HepG2 (cell line): Measurements from ENCODE around the gene DOCK1. TPM values are rescaled to one million over a fixed set of nuclear protein-coding genes. Genes with fewer than 3 reads are reported as not detected.

Source experiments
- ARNT2 ChIP-seq: sonication (generic); formaldehyde crosslinking; IDR thresholded peaks from 2 replicates; pipeline ENCODE4 v1.8.0; 2022; ENCODE audit warnings: mild to moderate bottlenecking, low read depth, missing genetic modification reagents, moderate library complexity
- ASH2L ChIP-seq: fragments of 300-600, 200-600 bp; sonication (generic); IDR thresholded peaks from 2 replicates; pipeline ENCODE4 v1.7.0; 2017; ENCODE audit warnings: low read depth, mild to moderate bottlenecking, moderate library complexity, mixed read lengths, low read length; ENCODE audit not compliant: insufficient read length
- CTCF ChIP-seq: sonication (generic); formaldehyde crosslinking; IDR thresholded peaks from 2 replicates; pipeline ENCODE4 v1.5.0; 2020; ENCODE audit warnings: mild to moderate bottlenecking, missing genetic modification reagents, moderate library complexity
- EED ChIP-seq: sonication (generic); formaldehyde crosslinking; IDR thresholded peaks from 2 replicates; pipeline ENCODE4 v1.5.0; 2020; ENCODE audit warnings: mild to moderate bottlenecking, missing genetic modification reagents
- ERF ChIP-seq: IDR thresholded peaks from 2 replicates; pipeline ENCODE4 v1.6.1; 2018; ENCODE audit warnings: missing biosample characterization, missing genetic modification reagents
- HBP1 ChIP-seq: IDR thresholded peaks from 2 replicates; pipeline ENCODE4 v1.6.1; 2016; ENCODE audit warnings: low read depth, control low read depth
- HCFC1 ChIP-seq: fragments of 150-350 bp; IDR thresholded peaks from 2 replicates; pipeline ENCODE4 v1.6.1; 2014; ENCODE audit warnings: low read depth, low read length
- HIVEP1 ChIP-seq: sonication (generic); formaldehyde crosslinking; IDR thresholded peaks from 2 replicates; pipeline ENCODE4 v1.4.0; 2020; ENCODE audit warnings: mild to moderate bottlenecking, missing genetic modification reagents
- HNRNPLL ChIP-seq: fragments of 200-400 bp; formaldehyde crosslinking; IDR thresholded peaks from 2 replicates; pipeline ENCODE4 v1.6.1; 2017; ENCODE audit warnings: mild to moderate bottlenecking, low read depth, low read length; ENCODE audit not compliant: poor library complexity, severe bottlenecking
- MAFK ChIP-seq, 2 experiments: IDR thresholded peaks in 1 of 2; conservative IDR thresholded peaks in 1 of 2; 2 replicates each; pipeline ENCODE4 v1.6.1; 2011; ENCODE audit warnings: improper control_type of control experiment in 2 of 2, low read length in 2 of 2
- NRL ChIP-seq: sonication (generic); formaldehyde crosslinking; IDR thresholded peaks from 2 replicates; pipeline ENCODE4 v1.5.0; 2020; ENCODE audit warnings: missing genetic modification reagents, mild to moderate bottlenecking, moderate library complexity, borderline replicate concordance
- POLR2A ChIP-seq, 2 experiments: IDR thresholded peaks; 2 replicates each; pipeline ENCODE4 v1.6.1; 2011; ENCODE audit warnings: low read depth in 2 of 2, low read length in 2 of 2, mild to moderate bottlenecking in 1 of 2, moderate library complexity in 1 of 2; ENCODE audit not compliant: insufficient read depth in 1 of 2
- REL ChIP-seq: sonication (generic); formaldehyde crosslinking; conservative IDR thresholded peaks from 2 replicates; pipeline ENCODE4 v1.8.0; 2022; ENCODE audit warnings: mild to moderate bottlenecking, missing genetic modification reagents, moderate library complexity
- SNAPC2 ChIP-seq: sonication (generic); formaldehyde crosslinking; IDR thresholded peaks from 2 replicates; pipeline ENCODE4 v1.8.1; 2022; ENCODE audit warnings: mild to moderate bottlenecking, missing genetic modification reagents
- SRSF1 ChIP-seq: fragments of 200-400 bp; formaldehyde crosslinking; optimal IDR thresholded peaks from 2 replicates; pipeline ENCODE3; 2017; ENCODE audit warnings: mild to moderate bottlenecking, low read depth, low read length, moderate library complexity
- ZC3H4 ChIP-seq: sonication (generic); formaldehyde crosslinking; IDR thresholded peaks from 2 replicates; pipeline ENCODE4 v1.4.0; 2020; ENCODE audit warnings: missing genetic modification reagents, borderline replicate concordance
- ZFP91 ChIP-seq: sonication (generic); formaldehyde crosslinking; IDR thresholded peaks from 2 replicates; pipeline ENCODE4 v1.9.0; 2022; ENCODE audit warnings: missing genetic modification reagents, mild to moderate bottlenecking, borderline replicate concordance
- ZNF34 ChIP-seq: sonication (generic); formaldehyde crosslinking; IDR thresholded peaks from 2 replicates; pipeline ENCODE4 v1.4.0; 2020; ENCODE audit warnings: mild to moderate bottlenecking, missing genetic modification reagents, borderline replicate concordance
- ZNF430 ChIP-seq: sonication (generic); formaldehyde crosslinking; IDR thresholded peaks from 2 replicates; pipeline ENCODE4 v1.9.0; 2021; ENCODE audit warnings: mild to moderate bottlenecking, missing genetic modification reagents
- ZNF547 ChIP-seq: sonication (generic); formaldehyde crosslinking; IDR thresholded peaks from 2 replicates; pipeline ENCODE4 v1.5.1; 2020; ENCODE audit warnings: mild to moderate bottlenecking, missing genetic modification reagents
- ZNF564 ChIP-seq: sonication (generic); formaldehyde crosslinking; IDR thresholded peaks from 2 replicates; pipeline ENCODE4 v1.8.1; 2023; ENCODE audit warnings: mild to moderate bottlenecking, missing genetic modification reagents
- ZNF598 ChIP-seq: sonication (generic); formaldehyde crosslinking; IDR thresholded peaks from 2 replicates; pipeline ENCODE4 v1.5.1; 2020; ENCODE audit warnings: mild to moderate bottlenecking, missing genetic modification reagents, borderline replicate concordance
- polyA plus RNA-seq, 8 experiments: library from polyadenylated mRNA; depleted of rRNA in 3 of 8; stranded (reverse) in 7 of 8; unstranded in 1 of 8; fragments of >200 nt; fragmentation: Illumina TruSeq in 4 of 8; extraction: Trizol in 4 of 8; gene quantifications; 2 replicates each; pipeline versions ENCODE4 v1.2.1 to v1.2.3, GENCODE V29; 2011 to 2016; ENCODE audit warnings: low read depth in 4 of 8, missing spikeins in 1 of 8, mixed read lengths in 1 of 8; ENCODE audit not compliant: insufficient read depth in 1 of 8
- total RNA-seq, 5 experiments: library from RNA; depleted of rRNA; stranded (reverse); fragments of >200 nt; fragmentation: Illumina TruSeq; extraction: Trizol; gene quantifications; 2 replicates each; pipeline ENCODE4 v1.2.3, GENCODE V29; 2016; ENCODE audit warnings: low read depth in 1 of 5
- TF ChIP-seq, protein P1 (sequence below): fragments of 450-650 bp; IDR thresholded peaks from 2 replicates; pipeline ENCODE4 v1.6.1; 2016

DOCK1 gene
- total and polyA plus RNA-seq, 2 of the 13 experiments (the other 11 are each of a cell fraction or from before 2014, with no cell fraction given), result 8.3 to 25.5 TPM

- 0 out of 2 replicates have a peak, but pooled peaks have one; percentile 22 for TF ChIP-seq ARNT2
- TF ChIP-seq HCFC1, result no peak
- no peak for TF ChIP-seq ZNF547 (CRISPR knock-in tag)
- TF ChIP-seq SRSF1, result peak; percentile 17
- TF ChIP-seq HNRNPLL, result peak; percentile 32
- peak; percentile 23; the same call in 1 of the 2 replicates for TF ChIP-seq ZC3H4
- no peak for TF ChIP-seq ZNF598 (CRISPR knock-in tag)
- TF ChIP-seq ZFP91 (CRISPR knock-in tag), result peak; percentile 54; the same call in 1 of the 2 replicates
- no peak for TF ChIP-seq ZNF34 (CRISPR knock-in tag)
- TF ChIP-seq CTCF (CRISPR knock-in tag), result no peak
- TF ChIP-seq MAFK (conservative IDR thresholded peaks at IDR 0.05 in 1 of 2, IDR thresholded peaks at IDR 0.05 in 1 of 2; ENCODE audit: low read length in 2 of 2), result no peak
- TF ChIP-seq ZNF564 (CRISPR knock-in tag), result peak; percentile 36; the same call in 1 of the 2 replicates
- TF ChIP-seq ERF (CRISPR knock-in tag), result 0 out of 2 replicates have a peak, but pooled peaks have one; percentile 28
- TF ChIP-seq POLR2A (IDR thresholded peaks at IDR 0.05; ENCODE audit: insufficient read depth in 1 of 2, low read depth in 2 of 2, low read length in 2 of 2), result peak; percentile 45 to 55
- TF ChIP-seq SNAPC2, result no peak
- TF ChIP-seq NRL (CRISPR knock-in tag), result 0 out of 2 replicates have a peak, but pooled peaks have one; percentile 18
- peak; percentile 87; the same call in 1 of the 2 replicates for TF ChIP-seq HBP1
- TF ChIP-seq, protein P1, sequence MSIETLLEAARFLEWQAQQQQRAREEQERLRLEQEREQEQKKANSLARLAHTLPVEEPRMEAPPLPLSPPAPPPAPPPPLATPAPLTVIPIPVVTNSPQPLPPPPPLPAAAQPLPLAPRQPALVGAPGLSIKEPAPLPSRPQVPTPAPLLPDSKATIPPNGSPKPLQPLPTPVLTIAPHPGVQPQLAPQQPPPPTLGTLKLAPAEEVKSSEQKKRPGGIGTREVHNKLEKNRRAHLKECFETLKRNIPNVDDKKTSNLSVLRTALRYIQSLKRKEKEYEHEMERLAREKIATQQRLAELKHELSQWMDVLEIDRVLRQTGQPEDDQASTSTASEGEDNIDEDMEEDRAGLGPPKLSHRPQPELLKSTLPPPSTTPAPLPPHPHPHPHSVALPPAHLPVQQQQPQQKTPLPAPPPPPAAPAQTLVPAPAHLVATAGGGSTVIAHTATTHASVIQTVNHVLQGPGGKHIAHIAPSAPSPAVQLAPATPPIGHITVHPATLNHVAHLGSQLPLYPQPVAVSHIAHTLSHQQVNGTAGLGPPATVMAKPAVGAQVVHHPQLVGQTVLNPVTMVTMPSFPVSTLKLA, result no peak
- TF ChIP-seq EED (CRISPR knock-in tag), result peak; percentile 48; the same call in 1 of the 2 replicates
- TF ChIP-seq ZNF430, result 0 out of 2 replicates have a peak, but pooled peaks have one; percentile 28
- TF ChIP-seq HIVEP1 (CRISPR knock-in tag), result peak; percentile 39; the same call in 1 of the 2 replicates
- peak; percentile 16 for TF ChIP-seq ASH2L
- 0 out of 2 replicates have a peak, but pooled peaks have one; percentile 52 for TF ChIP-seq REL
Measured at GRCh38 chr10:126904818-126905701, at the start of gene DOCK1 (continued).
